ENCODE measurements around the gene IRGC.

GRCh38 chr19:43708716-43709115 lies 7.2 kb upstream of the IRGC start:
- TF ChIP-seq CTBP1 (IDR thresholded peaks at IDR 0.05; ENCODE audit: borderline replicate concordance) (no peak), BHLHE40 (IDR thresholded peaks at IDR 0.05; ENCODE audit: borderline replicate concordance) (no peak), SUZ12 (IDR thresholded peaks at IDR 0.05) (no peak)
